22Rv1 (cell line): ENCODE results near the gene GATA2.

Source experiments
- CTCF ChIP-seq: fragments of 450-650 bp; IDR thresholded peaks from 2 replicates; pipeline ENCODE4 v1.5.1; 2017; ENCODE audit warnings: mild to moderate bottlenecking
- ZFX ChIP-seq: fragments of 450-650 bp; IDR thresholded peaks from 2 replicates; pipeline ENCODE4 v1.6.1; 2017; ENCODE audit warnings: antibody characterized with exemption, borderline replicate concordance

- TF ChIP-seq CTCF = no peak
- no peak for TF ChIP-seq ZFX
These were observed 50.9 kb downstream of the GATA2 start for GRCh38 chr3:128442070-128442469.
